Esophagus muscularis mucosa (tissue), 4 donors: ENCODE data around the gene ALDH5A1. TPM values are rescaled to one million over a fixed set of nuclear protein-coding genes. Genes with fewer than 3 reads are reported as not detected.

Source experiments
- DNase-seq: peaks from one replicate; pipeline ENCODE4 v3.0.0-alpha.2; 2017; ENCODE audit errors: extremely low spot score
- H3K27ac ChIP-seq, 4 donors: fragments of 200-600 bp; sonication (generic); replicated peaks in 1 of 4; 1 replicate in 3 of 4; 2 replicates in 1 of 4; pipeline ENCODE4 v1.5.1; 2016 to 2019; ENCODE audit warnings: mild to moderate bottlenecking in 1 of 4
- H3K27me3 ChIP-seq, 4 donors: fragments of 200-600 bp; sonication (generic); one replicate each; pipeline versions ENCODE4 v1.5.1 to v1.6.0; 2016 to 2019
- H3K36me3 ChIP-seq, 4 donors: fragments of 200-600 bp; sonication (generic); one replicate each; pipeline ENCODE4 v1.5.1; 2016 to 2019
- H3K4me1 ChIP-seq, 4 donors: fragments of 200-600 bp; sonication (generic); one replicate each; pipeline ENCODE4 v1.5.1; 2016 to 2019
- H3K4me3 ChIP-seq, 4 donors: fragments of 200-600 bp; sonication (generic); 1 replicate in 2 of 4; 2 replicates in 2 of 4; pipeline ENCODE4 v1.5.1; 2016 to 2019; ENCODE audit warnings: mild to moderate bottlenecking in 4 of 4, moderate library complexity in 1 of 4
- H3K9me3 ChIP-seq, 4 donors: fragments of 200-600 bp; sonication (generic); 1 replicate in 3 of 4; 2 replicates in 1 of 4; pipeline ENCODE4 v1.5.1; 2016 to 2019
- EP300 ChIP-seq: sonication (generic); formaldehyde crosslinking; IDR thresholded peaks from one replicate; pipeline ENCODE4 v1.6.1; 2017; ENCODE audit warnings: antibody characterized with exemption
- POLR2A ChIP-seq: fragments of 450-650 bp; IDR thresholded peaks from one replicate; pipeline ENCODE4 v1.6.1; 2017; ENCODE audit warnings: antibody characterized with exemption, moderate library complexity, mild to moderate bottlenecking, low read depth
- POLR2AphosphoS5 ChIP-seq, 2 donors: sonication (generic); formaldehyde crosslinking; IDR thresholded peaks; one replicate each; pipeline ENCODE4 v1.6.1; 2017; ENCODE audit warnings: antibody characterized with exemption in 2 of 2
- WGBS: methylation state at CpG from one replicate; pipeline ENCODE4 v1.1.5; 2018; 5-methylcytosine and 5-hydroxymethylcytosine counted together
- intact Hi-C: fragments of 100-400 bp; cut with DNase I; formaldehyde crosslinking; loops from one replicate; pipeline ENCODE4 v1.15.1; 2023
- total RNA-seq, 4 donors: library from RNA; depleted of rRNA; stranded (reverse); fragments of >200 nt; gene quantifications; one replicate each; pipeline versions ENCODE4 v1.1.0 to v1.2.1, GENCODE V29; 2016
- TF ChIP-seq, protein P1 (sequence below), 3 experiments: fragments of 200-600 bp in 2 of 3; fragments of 450-650 bp in 1 of 3; sonication (generic) in 2 of 3; IDR thresholded peaks; one replicate each; pipeline ENCODE4 v1.5.1; 2017 to 2019; ENCODE audit warnings: antibody characterized with exemption in 3 of 3, mild to moderate bottlenecking in 2 of 3, moderate library complexity in 1 of 3

The ALDH5A1 gene
- total RNA-seq, result 1 to 10 TPM; 2.5 to 3.5 (median 3.3) TPM

DNA sequence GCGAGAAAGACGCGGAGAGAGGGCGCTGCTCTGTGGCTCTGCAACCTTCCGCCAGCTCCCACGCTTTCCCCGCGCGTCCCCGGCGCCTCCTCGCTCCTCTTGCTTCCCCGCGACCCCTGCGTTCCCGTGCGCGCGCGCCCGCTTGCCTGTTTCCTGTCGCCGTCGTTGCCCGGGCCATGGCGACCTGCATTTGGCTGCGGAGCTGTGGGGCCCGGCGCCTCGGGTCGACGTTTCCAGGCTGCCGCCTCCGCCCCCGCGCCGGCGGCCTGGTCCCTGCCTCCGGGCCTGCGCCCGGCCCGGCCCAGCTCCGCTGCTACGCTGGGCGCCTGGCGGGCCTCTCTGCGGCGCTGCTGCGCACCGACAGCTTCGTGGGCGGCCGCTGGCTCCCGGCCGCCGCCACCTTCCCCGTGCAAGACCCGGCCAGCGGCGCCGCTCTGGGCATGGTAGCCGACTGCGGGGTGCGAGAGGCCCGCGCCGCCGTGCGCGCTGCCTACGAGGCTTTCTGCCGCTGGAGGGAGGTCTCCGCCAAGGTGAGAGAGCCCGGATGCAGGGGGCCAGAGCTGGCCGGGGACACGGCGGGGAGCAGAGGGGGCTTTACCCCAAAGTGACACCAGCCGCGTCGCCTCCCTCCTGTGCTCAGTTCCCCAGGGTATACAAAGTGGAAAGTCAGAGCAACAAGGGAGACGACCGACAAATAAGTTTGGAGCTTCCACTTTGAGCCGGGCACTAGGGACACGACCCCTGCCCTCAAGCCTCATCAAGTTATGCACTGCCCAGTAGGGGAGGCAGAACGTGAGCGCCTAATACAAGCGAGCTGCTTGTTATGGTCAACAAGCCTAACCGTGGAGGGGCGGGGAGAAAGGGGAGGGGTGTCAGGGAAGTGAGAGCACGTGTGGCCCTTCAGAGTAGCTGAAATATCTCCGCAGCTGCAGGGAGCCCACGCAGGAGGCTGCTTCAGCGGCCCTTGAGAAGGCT, at the start of gene ALDH5A1:
TSS of gene ALDH5A1 (plus strand) at position 149 of the 975 bp plus-strand sequence. CDS start at position 177, 28 bp downstream.
- no peak for TF ChIP-seq POLR2A
- peak in 1 of 2 donors; percentile 4 for TF ChIP-seq POLR2AphosphoS5 (IDR thresholded peaks at IDR 0.05)
- TF ChIP-seq, protein P1, sequence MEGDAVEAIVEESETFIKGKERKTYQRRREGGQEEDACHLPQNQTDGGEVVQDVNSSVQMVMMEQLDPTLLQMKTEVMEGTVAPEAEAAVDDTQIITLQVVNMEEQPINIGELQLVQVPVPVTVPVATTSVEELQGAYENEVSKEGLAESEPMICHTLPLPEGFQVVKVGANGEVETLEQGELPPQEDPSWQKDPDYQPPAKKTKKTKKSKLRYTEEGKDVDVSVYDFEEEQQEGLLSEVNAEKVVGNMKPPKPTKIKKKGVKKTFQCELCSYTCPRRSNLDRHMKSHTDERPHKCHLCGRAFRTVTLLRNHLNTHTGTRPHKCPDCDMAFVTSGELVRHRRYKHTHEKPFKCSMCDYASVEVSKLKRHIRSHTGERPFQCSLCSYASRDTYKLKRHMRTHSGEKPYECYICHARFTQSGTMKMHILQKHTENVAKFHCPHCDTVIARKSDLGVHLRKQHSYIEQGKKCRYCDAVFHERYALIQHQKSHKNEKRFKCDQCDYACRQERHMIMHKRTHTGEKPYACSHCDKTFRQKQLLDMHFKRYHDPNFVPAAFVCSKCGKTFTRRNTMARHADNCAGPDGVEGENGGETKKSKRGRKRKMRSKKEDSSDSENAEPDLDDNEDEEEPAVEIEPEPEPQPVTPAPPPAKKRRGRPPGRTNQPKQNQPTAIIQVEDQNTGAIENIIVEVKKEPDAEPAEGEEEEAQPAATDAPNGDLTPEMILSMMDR (IDR thresholded peaks at IDR 0.05), result peak in 2 of 3 experiments; percentile 20
- Histone ChIP-seq H3K4me3 (peak within 1 kb of the TSS; percentile 61 to 82 (median 71)), H3K27me3 (no peaks in the 10 kb centered on the region), H3K4me1 (peaks cover 3 to 27% (median 21%) of the 10 kb centered on the region in 4 donors), H3K36me3 (peaks cover 0 to 4% (median 0%) of the 10 kb centered on the region in 4 donors), H3K9me3 (peaks cover 0 to 3% (median 0%) of the 10 kb centered on the region in 4 donors), H3K27ac (peak within 1 kb of the TSS; percentile 78 to 86 (median 83))
- 1% methylated on average over 25 of the region's 93 CpGs for WGBS
- intact Hi-C loops, result no loop called here
- DNase-seq, result no peak

GRCh38 chr6:24445704-24446103, 49.1 kb upstream of the ALDH5A1 start:
- Histone ChIP-seq H3K4me1 (no peaks in the 10 kb centered on the region), H3K4me3 (no peak overlapping the region), H3K36me3 (peaks cover 0 to 21% (median 0%) of the 10 kb centered on the region in 4 donors), H3K27me3 (no peaks in the 10 kb centered on the region), H3K9me3 (no peaks in the 10 kb centered on the region), H3K27ac (no peak overlapping the region)
- TF ChIP-seq, protein P1 (IDR thresholded peaks at IDR 0.05), result no peak
- TF ChIP-seq POLR2AphosphoS5 (IDR thresholded peaks at IDR 0.05) (no peak), EP300 (no peak), POLR2A (no peak)
- no peak for DNase-seq
- intact Hi-C loops, result no loop called here
- WGBS, result 90% methylated on average over 2 of the region's 4 CpGs

DNA sequence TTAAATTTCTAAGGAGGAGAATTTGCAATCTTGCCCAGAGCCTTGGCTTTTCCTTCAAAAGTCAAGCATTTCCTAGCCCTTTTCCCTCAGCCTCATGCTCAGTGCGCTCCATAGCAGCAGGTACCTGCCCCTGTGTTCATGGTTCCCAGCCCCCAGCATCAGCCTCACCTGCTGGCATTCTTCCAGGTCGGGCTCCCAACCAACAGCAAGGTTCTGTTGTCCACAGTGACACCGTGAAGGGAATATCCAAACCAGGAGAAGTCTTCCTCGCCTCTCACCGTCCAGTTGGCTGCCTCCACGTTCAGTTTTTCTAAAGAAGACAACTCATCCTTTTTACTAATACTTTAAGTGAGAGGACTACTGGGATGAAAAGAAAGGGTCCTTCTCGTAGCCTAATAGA, 48.1 kb upstream of the ALDH5A1 start:
- TF ChIP-seq POLR2A, result no peak
- TF ChIP-seq, protein P1 (IDR thresholded peaks at IDR 0.05), result no peak
- TF ChIP-seq POLR2AphosphoS5 (IDR thresholded peaks at IDR 0.05), result no peak
- TF ChIP-seq EP300, result no peak
- H3K9me3 ChIP-seq, result no peaks in the 10 kb centered on the region
- H3K4me1 ChIP-seq, result no peaks in the 10 kb centered on the region
- H3K4me3 ChIP-seq, result no peak overlapping the region
- H3K27ac ChIP-seq, result no peak overlapping the region
- H3K27me3 ChIP-seq, result no peaks in the 10 kb centered on the region
- 95% methylated on average over 7 of the region's 7 CpGs for WGBS
- H3K36me3 ChIP-seq, result peaks cover 0 to 21% (median 0%) of the 10 kb centered on the region in 4 donors
- intact Hi-C loops, result no loop called here
- DNase-seq, result no peak

DNA sequence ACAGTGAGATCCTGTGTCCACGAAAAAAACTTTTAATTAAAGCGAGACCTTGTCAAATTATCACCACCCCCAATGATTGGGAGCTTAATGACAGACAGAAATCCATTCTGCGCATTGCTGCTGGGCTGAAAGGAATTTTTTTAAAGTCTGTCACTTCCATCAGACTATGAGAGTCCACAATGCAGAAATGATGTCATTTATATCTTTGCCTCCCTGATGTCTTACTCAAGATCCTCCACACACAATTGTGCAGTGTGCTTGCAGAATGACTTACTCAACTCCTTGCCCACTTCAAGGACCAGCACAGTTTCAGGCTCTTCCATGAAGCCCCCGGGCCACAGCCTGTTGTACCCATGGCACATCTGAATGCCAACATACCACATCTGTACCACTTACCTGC, 46.4 kb upstream of the ALDH5A1 start:
- no peaks in the 10 kb centered on the region for H3K27me3 ChIP-seq
- intact Hi-C loops, result no loop called here

DNA sequence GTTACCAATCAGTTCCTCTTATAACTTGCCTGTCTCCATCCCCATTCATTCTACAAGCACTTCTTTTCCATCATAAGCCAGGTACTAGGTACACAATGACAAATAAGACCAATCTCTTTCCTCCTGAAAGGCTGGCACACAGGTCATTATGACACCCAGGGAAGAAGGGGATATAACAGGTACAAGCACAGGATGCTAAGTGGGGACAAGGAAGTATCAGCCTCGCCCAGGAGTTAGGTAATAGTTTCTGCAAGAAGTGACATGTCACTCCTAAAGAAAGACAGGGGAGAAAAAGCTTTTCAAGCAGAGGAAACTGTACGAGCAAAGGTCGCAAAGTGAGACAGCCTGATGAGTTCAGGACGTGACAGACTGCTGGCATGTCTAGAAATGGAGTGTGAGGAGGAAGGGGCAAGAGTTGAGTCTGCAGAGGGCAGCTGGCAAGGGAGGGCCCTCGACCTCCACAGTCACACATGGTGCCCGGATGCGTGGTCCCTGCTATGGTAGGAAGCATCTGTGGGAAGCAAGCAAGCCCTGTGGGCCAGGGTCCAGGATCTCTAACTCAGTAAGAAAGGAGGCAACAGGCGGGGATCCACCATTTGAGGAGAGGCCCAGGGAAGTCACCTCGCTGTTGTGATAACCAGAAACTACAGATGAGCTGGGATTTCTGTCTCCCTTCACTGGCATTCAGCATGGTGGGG, 45.8 kb upstream of the ALDH5A1 start:
- DNase-seq, result no peak
- intact Hi-C loops, result no loop called here
- 83% methylated on average over 9 of the region's 9 CpGs for WGBS
- TF ChIP-seq POLR2AphosphoS5 (IDR thresholded peaks at IDR 0.05), result no peak
- TF ChIP-seq EP300, result no peak
- TF ChIP-seq, protein P1 (IDR thresholded peaks at IDR 0.05), result no peak
- TF ChIP-seq POLR2A, result no peak
- Histone ChIP-seq H3K27ac (no peak overlapping the region), H3K4me1 (no peaks in the 10 kb centered on the region), H3K27me3 (no peaks in the 10 kb centered on the region), H3K36me3 (peaks cover 0 to 21% (median under 1%) of the 10 kb centered on the region in 4 donors), H3K9me3 (no peaks in the 10 kb centered on the region), H3K4me3 (no peak overlapping the region)

More for the DNA sequence above, 46.4 kb upstream of the ALDH5A1 start:
- no peak for TF ChIP-seq EP300
- TF ChIP-seq POLR2A, result no peak
- no peak for DNase-seq
- Histone ChIP-seq H3K4me1 (no peaks in the 10 kb centered on the region), H3K36me3 (peaks cover 0 to 21% (median 0%) of the 10 kb centered on the region in 4 donors), H3K4me3 (no peak overlapping the region), H3K27ac (no peak overlapping the region), H3K9me3 (no peaks in the 10 kb centered on the region)
- 72% methylated on average over 4 of the region's 4 CpGs for WGBS
